HG02798 (cell line): ENCODE results near the gene CNTROB.
"Not testable (repeated sequence)": the region's sequence is repeated elsewhere in the genome, so short reads cannot be mapped to it uniquely, and the experiment has no call there.

ENCODE experiments used
- ATAC-seq: cut with Tn5 transposase; IDR thresholded peaks from one replicate; pipeline ENCODE4 v1.9.1; 2021; ENCODE audit warnings: mild to moderate bottlenecking; ENCODE audit not compliant: unreplicated experiment, poor library complexity

The CNTROB gene

GRCh38 chr17:7940034-7940433, 8.0 kb downstream of the CNTROB start:
- ATAC-seq = no peak

- no peak for ATAC-seq
Observed at GRCh38 chr17:7940743-7941142, 8.7 kb downstream of the CNTROB start.

- ATAC-seq = no peak
Observed at GRCh38 chr17:7943291-7943690, 11.3 kb downstream of the CNTROB start.

GRCh38 chr17:7944326-7944725, 12.3 kb downstream of the CNTROB start:
- no peak for ATAC-seq

- ATAC-seq = no peak
Observed at GRCh38 chr17:7945651-7946050, 13.6 kb downstream of the CNTROB start.

- ATAC-seq = no peak
Observed at GRCh38 chr17:7946441-7946840, 14.4 kb downstream of the CNTROB start.

- no peak for ATAC-seq
Observed at GRCh38 chr17:7947651-7948050, 15.6 kb downstream of the CNTROB start.

- ATAC-seq = no peak
Observed at GRCh38 chr17:7950578-7950977, 18.6 kb downstream of the CNTROB start.

- peak; percentile 47 for ATAC-seq
Observed at GRCh38 chr17:7951143-7951792, 19.3 kb downstream of the CNTROB start.

- not testable (repeated sequence) for ATAC-seq
Observed at GRCh38 chr17:7953266-7953665, 21.3 kb downstream of the CNTROB start.

- ATAC-seq = no peak
Observed at GRCh38 chr17:7955414-7956227, 23.6 kb downstream of the CNTROB start.

- ATAC-seq = no peak
Observed at GRCh38 chr17:7956228-7956965, 24.4 kb downstream of the CNTROB start.

GRCh38 chr17:7959503-7960253, 27.7 kb downstream of the CNTROB start:
- ATAC-seq = no peak

- ATAC-seq = no peak
Observed at GRCh38 chr17:7961421-7961820, 29.4 kb downstream of the CNTROB start.

- no peak for ATAC-seq
Observed at GRCh38 chr17:7967751-7968150, 35.7 kb downstream of the CNTROB start.

GRCh38 chr17:7969433-7969832, 37.4 kb downstream of the CNTROB start:
- no peak for ATAC-seq

- ATAC-seq = no peak
Observed at GRCh38 chr17:7971651-7972050, 39.6 kb downstream of the CNTROB start.

GRCh38 chr17:7972131-7972785, 40.3 kb downstream of the CNTROB start:
- ATAC-seq = no peak

GRCh38 chr17:7974638-7975131, 42.7 kb downstream of the CNTROB start:
- no peak for ATAC-seq

- ATAC-seq = no peak
Observed at GRCh38 chr17:7977039-7977438, 45.0 kb downstream of the CNTROB start.
